Adrenal gland (tissue), 5 donors: ENCODE results near the gene ECI1.

Source experiments
- CTCF ChIP-seq, 6 experiments: fragments of 450-650 bp in 4 of 6; fragments of 200-600 bp in 2 of 6; sonication (generic) in 1 of 6; IDR thresholded peaks; 1 replicate in 5 of 6; 2 replicates in 1 of 6; pipeline versions ENCODE4 v1.5.1 to v1.8.0; 2016 to 2021; ENCODE audit warnings: antibody characterized with exemption in 6 of 6, mild to moderate bottlenecking in 2 of 6, moderate library complexity in 1 of 6
- POLR2A ChIP-seq, 2 donors: fragments of 450-650 bp; IDR thresholded peaks; one replicate each; pipeline ENCODE4 v1.6.1; 2017; ENCODE audit warnings: antibody characterized with exemption in 2 of 2, mild to moderate bottlenecking in 2 of 2, moderate library complexity in 1 of 2
- donor health status: DM: no; HTN: no; CAD: no.

GRCh38 chr16:2286550-2286949 lies 35.2 kb upstream of the ECI1 start:
- TF ChIP-seq CTCF (IDR thresholded peaks at IDR 0.05) = no peak
- no peak for TF ChIP-seq POLR2A (IDR thresholded peaks at IDR 0.05)
